ENCODE data around the gene TNFRSF19. TPM values are rescaled to one million over a fixed set of nuclear protein-coding genes. Genes with fewer than 3 reads are reported as not detected.

The TNFRSF19 gene
- polyA plus RNA-seq, 1 donor from 2014 or later = 0.29 TPM

GRCh38 chr13:23639674-23640073, 69.5 kb downstream of the TNFRSF19 start:
- Mint-ChIP-seq H3K9me3 (no peaks in the 10 kb centered on the region), H3K4me3 (no peak overlapping the region), H3K36me3 (no peaks in the 10 kb centered on the region), H3K27ac (peak overlapping the region in 1 of 3 donors; percentile 47), H3K4me1 (no peaks in the 10 kb centered on the region), H3K27me3 (no peaks in the 10 kb centered on the region)

DNA sequence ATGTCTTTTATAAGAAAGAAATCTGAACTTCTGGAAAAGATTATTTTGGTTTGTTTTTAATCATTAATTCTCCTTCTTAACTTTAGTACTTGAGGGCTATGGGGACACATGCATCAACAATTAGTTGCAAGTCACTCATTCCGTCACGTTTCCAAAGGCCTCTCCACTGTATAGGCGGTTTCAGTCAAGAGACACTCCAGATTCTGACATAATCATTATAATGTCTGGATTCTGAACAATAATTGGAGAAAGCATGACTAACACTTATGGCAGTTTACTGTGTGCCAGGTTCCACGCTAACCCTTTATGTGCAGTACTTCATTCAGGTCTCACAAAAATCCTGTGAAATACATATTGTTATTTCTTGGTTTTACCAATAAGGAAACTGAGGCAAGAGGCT, 71.9 kb downstream of the TNFRSF19 start:
- H3K4me1 Mint-ChIP-seq = no peaks in the 10 kb centered on the region
- no peak overlapping the region for H3K27ac Mint-ChIP-seq
- peaks cover 0 to 1% (median 0%) of the 10 kb centered on the region in 3 donors for H3K9me3 Mint-ChIP-seq
- H3K27me3 Mint-ChIP-seq = no peaks in the 10 kb centered on the region
- no peaks in the 10 kb centered on the region for H3K36me3 Mint-ChIP-seq
- H3K4me3 Mint-ChIP-seq = no peak overlapping the region

DNA sequence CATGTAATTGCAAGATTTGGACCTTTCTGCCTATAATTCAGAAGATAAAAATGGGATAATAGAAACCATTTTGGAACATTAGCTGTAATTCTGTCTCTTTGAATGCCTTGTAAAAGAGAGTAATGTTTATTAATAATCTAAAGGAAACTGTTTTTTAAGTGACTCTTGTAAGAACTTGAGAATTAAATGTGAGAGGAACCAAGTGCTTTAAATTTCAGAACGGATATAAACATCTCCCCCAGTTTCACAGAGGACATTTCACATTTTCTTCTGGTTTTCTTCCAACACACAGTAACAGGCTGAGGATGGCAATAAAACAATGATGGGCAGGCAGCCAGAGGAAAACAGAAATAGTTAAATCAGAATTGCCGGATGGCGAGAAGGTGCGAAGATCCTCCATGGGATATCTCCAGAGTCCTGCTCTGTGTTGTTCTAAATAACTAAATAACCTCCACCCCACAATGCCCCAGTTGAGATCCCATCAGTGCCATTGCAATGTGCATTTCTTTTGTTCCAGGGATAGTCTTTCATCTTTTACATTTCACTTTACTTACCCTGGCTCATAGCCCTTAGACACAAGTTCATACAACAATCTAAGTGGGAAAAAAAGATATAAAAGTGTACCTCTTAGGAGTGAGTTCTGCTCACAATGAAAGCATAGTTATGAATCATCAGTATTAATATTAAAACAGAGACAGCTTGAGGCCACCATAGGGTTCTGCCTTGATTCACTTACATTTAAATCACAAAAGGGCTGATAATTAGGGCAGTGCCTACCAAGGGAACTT, 73.3 kb downstream of the TNFRSF19 start:
- H3K36me3 Mint-ChIP-seq = no peaks in the 10 kb centered on the region
- H3K4me3 Mint-ChIP-seq = no peak overlapping the region
- H3K9me3 Mint-ChIP-seq = peaks cover 0 to 1% (median 0%) of the 10 kb centered on the region in 3 donors
- peaks cover 3% of the 10 kb centered on the region for H3K27me3 Mint-ChIP-seq
- no peak overlapping the region for H3K27ac Mint-ChIP-seq
- no peaks in the 10 kb centered on the region for H3K4me1 Mint-ChIP-seq

GRCh38 chr13:23644126-23644419, 73.9 kb downstream of the TNFRSF19 start:
- Mint-ChIP-seq H3K9me3 (peaks cover 0 to 1% (median 0%) of the 10 kb centered on the region in 3 donors), H3K4me1 (no peaks in the 10 kb centered on the region), H3K27ac (no peak overlapping the region), H3K27me3 (peaks cover 4% of the 10 kb centered on the region), H3K36me3 (no peaks in the 10 kb centered on the region), H3K4me3 (no peak overlapping the region)

DNA sequence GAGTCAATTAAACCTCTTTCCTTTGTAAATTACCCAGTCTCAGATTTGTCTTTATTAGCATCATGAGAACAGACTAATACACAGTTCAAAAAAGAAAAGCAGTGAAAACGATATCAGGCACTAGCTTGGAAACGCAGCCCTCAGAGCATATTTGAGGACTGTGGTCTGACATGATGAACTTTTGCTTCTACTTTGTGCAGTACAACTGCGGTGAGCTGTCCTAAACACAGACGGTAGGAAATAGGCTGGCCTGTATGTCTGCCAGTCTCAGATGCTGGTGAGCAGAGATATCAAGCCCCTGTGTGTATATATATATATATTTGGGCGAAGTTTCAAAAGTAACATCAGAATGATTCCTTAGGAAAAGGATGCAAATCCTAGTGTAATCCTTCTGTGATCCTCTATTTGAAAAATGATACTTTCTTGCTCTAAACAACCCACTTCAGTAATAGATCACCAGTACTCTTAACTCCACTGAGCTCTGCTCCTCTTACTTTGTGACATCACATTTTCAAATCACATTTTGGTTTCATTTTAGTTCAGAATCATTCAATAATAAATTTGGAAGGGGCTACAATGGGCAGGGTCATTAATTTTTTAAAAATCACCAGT, 74.4 kb downstream of the TNFRSF19 start:
- Mint-ChIP-seq H3K4me1 (no peaks in the 10 kb centered on the region), H3K4me3 (no peak overlapping the region), H3K27me3 (peaks cover 8% of the 10 kb centered on the region), H3K9me3 (peaks cover 0 to 1% (median 0%) of the 10 kb centered on the region in 3 donors), H3K36me3 (no peaks in the 10 kb centered on the region), H3K27ac (no peak overlapping the region)

GRCh38 chr13:23645851-23646250, 75.6 kb downstream of the TNFRSF19 start:
- peaks cover 0 to 1% (median 0%) of the 10 kb centered on the region in 3 donors for H3K9me3 Mint-ChIP-seq
- H3K4me3 Mint-ChIP-seq = no peak overlapping the region
- no peak overlapping the region for H3K27ac Mint-ChIP-seq
- H3K27me3 Mint-ChIP-seq = peaks cover 11% of the 10 kb centered on the region
- H3K4me1 Mint-ChIP-seq = no peaks in the 10 kb centered on the region
- no peaks in the 10 kb centered on the region for H3K36me3 Mint-ChIP-seq

DNA sequence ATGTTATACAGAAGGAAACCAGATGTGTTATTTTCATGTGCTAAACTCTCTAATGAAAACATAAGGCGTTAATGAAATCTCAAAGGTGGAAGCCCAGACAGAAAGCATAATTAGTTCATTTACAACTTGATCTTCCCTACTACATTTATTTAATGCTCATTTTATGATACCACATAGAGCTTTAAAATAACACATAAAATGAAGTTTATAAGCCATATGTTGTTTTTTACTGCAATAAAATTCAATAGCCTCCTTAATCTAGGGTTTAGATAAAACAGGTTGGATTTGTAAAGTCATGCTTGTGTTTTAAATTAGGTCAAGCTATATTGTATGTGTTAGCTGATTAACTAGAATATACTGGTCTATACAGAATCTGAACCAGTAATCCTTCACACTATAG, 81.2 kb downstream of the TNFRSF19 start:
- H3K4me3 Mint-ChIP-seq = no peak overlapping the region
- H3K27ac Mint-ChIP-seq = no peak overlapping the region
- no peaks in the 10 kb centered on the region for H3K36me3 Mint-ChIP-seq
- peaks cover 12% of the 10 kb centered on the region for H3K27me3 Mint-ChIP-seq
- peaks cover 0 to 1% (median 0%) of the 10 kb centered on the region in 3 donors for H3K9me3 Mint-ChIP-seq
- no peaks in the 10 kb centered on the region for H3K4me1 Mint-ChIP-seq

GRCh38 chr13:23651887-23652286, 81.7 kb downstream of the TNFRSF19 start:
- Mint-ChIP-seq H3K27ac (no peak overlapping the region), H3K4me1 (peaks cover 0 to 2% (median 0%) of the 10 kb centered on the region in 3 donors), H3K27me3 (peaks cover 12% of the 10 kb centered on the region), H3K36me3 (no peaks in the 10 kb centered on the region), H3K4me3 (no peak overlapping the region), H3K9me3 (peaks cover 0 to under 1% (median 0%) of the 10 kb centered on the region in 3 donors)

- Mint-ChIP-seq H3K4me3 (no peak overlapping the region), H3K27ac (no peak overlapping the region), H3K4me1 (peaks cover 0 to 2% (median 0%) of the 10 kb centered on the region in 3 donors), H3K36me3 (no peaks in the 10 kb centered on the region), H3K27me3 (peaks cover 14% of the 10 kb centered on the region), H3K9me3 (no peaks in the 10 kb centered on the region)
Measured at GRCh38 chr13:23652909-23653726, 82.9 kb downstream of the TNFRSF19 start.

DNA sequence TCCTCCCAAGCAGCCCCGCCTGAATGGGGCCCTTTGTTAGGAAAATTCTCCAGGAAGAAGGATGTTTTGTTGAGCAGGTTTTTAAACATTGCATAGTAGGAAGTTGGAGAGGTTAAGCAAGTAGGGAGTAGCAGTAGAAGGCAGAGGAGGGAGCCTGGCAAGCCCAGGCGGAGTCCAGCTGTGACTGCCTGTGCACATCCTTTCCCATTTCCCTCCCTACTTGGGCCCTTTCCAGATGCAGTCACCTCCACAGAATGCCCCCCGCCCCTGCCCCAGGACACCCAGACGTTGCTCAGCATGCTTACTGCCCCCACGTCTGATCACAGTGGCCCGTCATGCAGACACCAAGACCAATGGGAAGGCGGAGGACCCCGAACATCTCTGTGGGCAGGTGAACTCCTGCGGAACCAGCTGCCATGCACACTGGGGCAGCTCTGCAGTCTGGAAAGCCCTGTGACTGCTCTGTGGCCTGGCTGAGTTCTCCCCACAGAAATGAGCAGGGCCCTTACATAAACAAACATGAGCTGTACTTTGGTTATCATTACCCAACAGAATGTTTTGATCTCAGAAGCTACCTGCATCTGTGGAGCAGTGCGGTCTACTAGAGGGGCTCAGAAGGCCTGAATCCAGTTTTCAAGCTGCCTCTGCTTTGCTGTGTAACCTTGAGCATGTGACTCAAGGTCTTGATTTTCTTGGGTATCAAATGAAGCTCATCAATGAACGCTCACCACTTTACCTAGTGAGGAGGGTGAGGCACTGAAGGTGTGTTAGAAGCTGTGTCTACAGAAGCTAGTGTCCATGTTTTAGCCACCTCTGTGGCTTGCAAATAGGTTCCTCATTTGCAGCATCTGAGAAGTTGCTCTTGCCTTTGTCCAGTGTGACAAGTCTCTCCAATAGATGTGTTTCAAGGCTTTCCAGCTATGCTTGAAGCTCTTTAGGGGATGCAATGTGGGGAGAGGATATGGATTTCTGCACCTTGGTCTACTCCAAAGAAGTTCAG, 84.2 kb downstream of the TNFRSF19 start:
- peaks cover 8% of the 10 kb centered on the region for H3K27me3 Mint-ChIP-seq
- peaks cover 0 to 2% (median 0%) of the 10 kb centered on the region in 3 donors for H3K4me1 Mint-ChIP-seq
- no peaks in the 10 kb centered on the region for H3K9me3 Mint-ChIP-seq

DNA sequence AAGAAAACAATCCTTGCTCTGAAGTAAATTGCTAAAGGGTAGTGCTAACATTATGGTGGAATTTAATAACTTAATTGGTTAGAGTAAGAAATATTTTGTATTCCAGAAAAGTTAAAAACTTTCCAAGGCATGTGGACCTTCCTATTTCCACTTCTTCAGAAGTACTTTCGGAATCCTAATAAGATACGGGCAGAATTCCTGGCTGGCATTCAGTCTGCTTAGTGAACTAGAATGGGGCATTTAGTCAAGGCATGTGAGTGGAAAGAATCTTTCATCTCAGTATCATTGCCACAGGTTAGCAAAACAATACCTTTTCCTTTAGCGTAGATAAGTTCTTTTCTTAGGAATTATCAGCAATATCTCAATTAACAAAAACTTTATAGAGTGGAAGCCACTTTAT, 85.1 kb downstream of the TNFRSF19 start:
- Mint-ChIP-seq H3K27ac (no peak overlapping the region), H3K36me3 (no peaks in the 10 kb centered on the region)

More for the DNA sequence above, 84.2 kb downstream of the TNFRSF19 start:
- no peak overlapping the region for H3K4me3 Mint-ChIP-seq
- H3K27ac Mint-ChIP-seq = no peak overlapping the region
- H3K36me3 Mint-ChIP-seq = no peaks in the 10 kb centered on the region

GRCh38 chr13:23656637-23657371, 86.6 kb downstream of the TNFRSF19 start:
- Mint-ChIP-seq H3K4me3 (no peak overlapping the region), H3K4me1 (peaks cover 0 to 2% (median 0%) of the 10 kb centered on the region in 3 donors), H3K36me3 (no peaks in the 10 kb centered on the region), H3K9me3 (peaks cover 0 to 7% (median 2%) of the 10 kb centered on the region in 3 donors), H3K27ac (no peak overlapping the region), H3K27me3 (peaks cover 2% of the 10 kb centered on the region)

More for the DNA sequence above, 85.1 kb downstream of the TNFRSF19 start:
- no peak overlapping the region for H3K4me3 Mint-ChIP-seq
- peaks cover 4% of the 10 kb centered on the region for H3K27me3 Mint-ChIP-seq
- no peaks in the 10 kb centered on the region for H3K9me3 Mint-ChIP-seq
- peaks cover 0 to 2% (median 0%) of the 10 kb centered on the region in 3 donors for H3K4me1 Mint-ChIP-seq

DNA sequence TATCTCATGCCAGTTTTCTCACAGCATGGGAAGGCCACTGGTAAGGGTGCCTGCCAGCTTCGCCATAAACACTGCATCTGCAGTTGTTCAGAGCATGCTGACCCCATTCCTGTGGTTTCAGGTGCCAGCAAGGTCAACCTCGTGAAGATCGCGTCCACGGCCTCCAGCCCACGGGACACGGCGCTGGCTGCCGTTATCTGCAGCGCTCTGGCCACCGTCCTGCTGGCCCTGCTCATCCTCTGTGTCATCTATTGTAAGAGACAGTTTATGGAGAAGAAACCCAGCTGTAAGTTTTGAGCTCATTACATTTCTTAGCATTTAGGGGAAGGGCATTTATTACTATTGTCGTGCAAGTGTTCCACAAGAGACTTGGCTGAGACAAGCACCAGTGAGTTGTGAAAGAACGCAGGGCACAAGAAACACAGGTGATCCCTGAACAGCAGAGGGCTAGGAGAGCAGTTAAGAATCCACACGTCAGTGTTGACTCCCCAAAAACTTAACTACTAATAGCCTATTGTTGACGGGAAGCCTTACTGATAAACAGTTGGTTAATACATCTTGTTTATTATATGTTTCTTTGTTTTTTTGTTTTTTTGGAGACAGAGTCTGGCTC, 88.8 kb downstream of the TNFRSF19 start:
- Mint-ChIP-seq H3K4me1 (peaks cover 0 to 2% (median 0%) of the 10 kb centered on the region in 3 donors), H3K9me3 (peaks cover 0 to 14% (median 5%) of the 10 kb centered on the region in 3 donors), H3K27me3 (peaks cover 2% of the 10 kb centered on the region), H3K4me3 (no peak overlapping the region), H3K27ac (peak overlapping the region in 1 of 3 donors; percentile 1), H3K36me3 (peaks cover 2% of the 10 kb centered on the region)
